ENCODE measurements around the gene NEK4.
"Not testable (repeated sequence)": the region's sequence is repeated elsewhere in the genome, so short reads cannot be mapped to it uniquely, and the experiment has no call there.

- TF ChIP-seq CTCF (conservative IDR thresholded peaks at IDR 0.05); ZFX (IDR thresholded peaks at IDR 0.05): not testable (repeated sequence)
Observed at GRCh38 chr3:52776486-52776885, 5.7 kb upstream of the NEK4 start.
